H1 (cell line): ENCODE results near the gene EMID1. TPM values are rescaled to one million over a fixed set of nuclear protein-coding genes. Genes with fewer than 3 reads are reported as not detected.

Source experiments
- ATF2 ChIP-seq: IDR thresholded peaks from 2 replicates; pipeline ENCODE4 v1.6.1; 2012; ENCODE audit warnings: low read length, inconsistent platforms
- CHD7 ChIP-seq: fragments of 300-600 bp; sonication (generic); IDR thresholded peaks from 2 replicates; pipeline ENCODE4 v1.7.1; 2012; ENCODE audit warnings: low read length, moderate library complexity, mild to moderate bottlenecking, inconsistent platforms; ENCODE audit not compliant: insufficient replicate concordance
- EGR1 ChIP-seq: IDR thresholded peaks from 2 replicates; pipeline ENCODE4 v1.6.1; 2011; ENCODE audit warnings: low read depth, low read length, borderline replicate concordance
- GABPA ChIP-seq: IDR thresholded peaks from 2 replicates; pipeline ENCODE4 v1.6.1; 2011; ENCODE audit warnings: mild to moderate bottlenecking, low read length, moderate library complexity, borderline replicate concordance; ENCODE audit not compliant: insufficient read depth
- POU5F1 ChIP-seq: IDR thresholded peaks from 2 replicates; pipeline ENCODE4 v1.6.1; 2011; ENCODE audit warnings: low read depth, mild to moderate bottlenecking, low read length, moderate library complexity
- RAD21 ChIP-seq, 2 experiments: IDR thresholded peaks in 1 of 2; conservative IDR thresholded peaks in 1 of 2; 2 replicates each; pipeline ENCODE4 v1.6.1; 2011; ENCODE audit warnings: low read depth in 2 of 2, low read length in 2 of 2, improper control_type of control experiment in 1 of 2, inconsistent platforms in 1 of 2, mild to moderate bottlenecking in 1 of 2, moderate library complexity in 1 of 2
- SP2 ChIP-seq: IDR thresholded peaks from 2 replicates; pipeline ENCODE4 v1.6.1; 2012; ENCODE audit warnings: mild to moderate bottlenecking, low read length, inconsistent platforms
- ZNF274 ChIP-seq: IDR thresholded peaks from 2 replicates; pipeline ENCODE4 v1.7.0; 2012; ENCODE audit warnings: low read length, borderline replicate concordance; ENCODE audit errors: extremely low read depth
- polyA plus RNA-seq, 7 experiments: library from polyadenylated mRNA; depleted of rRNA in 3 of 7; stranded (reverse) in 5 of 7; unstranded in 2 of 7; fragments of >200 nt in 5 of 7; fragments of 200-250 nt in 2 of 7; gene quantifications; 1 replicate in 5 of 7; 2 replicates in 1 of 7; 4 replicates in 1 of 7; pipeline versions ENCODE4 v1.2.1 to v1.2.3, GENCODE V29; 2011 to 2013; ENCODE audit warnings: missing spikeins in 2 of 7, mixed read lengths in 2 of 7
- total RNA-seq: library from RNA; stranded (reverse); fragmentation: NEBNext Ultra II Directional; extraction: Animal tissue kit (Norgen Biotek cat#: 25700); gene quantifications from 2 replicates; pipeline ENCODE4 v1.2.1, GENCODE V29; 2021

The EMID1 gene
- total and polyA plus RNA-seq, 2 of the 8 experiments (the other 6 are each of a cell fraction or from before 2014, with no cell fraction given): 3.9 to 7.4 TPM

GRCh38 chr22:29212743-29213142, 7.0 kb downstream of the EMID1 start (continued):
- no peak for TF ChIP-seq CHD7
- no peak for TF ChIP-seq EGR1
- TF ChIP-seq POU5F1: no peak
- no peak for TF ChIP-seq ZNF274
- no peak for TF ChIP-seq SP2
- no peak for TF ChIP-seq RAD21 (IDR thresholded peaks at IDR 0.05 in 1 of 2, conservative IDR thresholded peaks at IDR 0.05 in 1 of 2; ENCODE audit: low read depth in 2 of 2, low read length in 2 of 2)
- TF ChIP-seq ATF2: no peak
- TF ChIP-seq GABPA: no peak
